ENCODE measurements around the gene SNRPB. TPM values are rescaled to one million over a fixed set of nuclear protein-coding genes. Genes with fewer than 3 reads are reported as not detected.
"Not testable (repeated sequence)": the region's sequence is repeated elsewhere in the genome, so short reads cannot be mapped to it uniquely, and the experiment has no call there.

Gene SNRPB
- total RNA-seq, 1 donor from 2014 or later, result 568 TPM

DNA sequence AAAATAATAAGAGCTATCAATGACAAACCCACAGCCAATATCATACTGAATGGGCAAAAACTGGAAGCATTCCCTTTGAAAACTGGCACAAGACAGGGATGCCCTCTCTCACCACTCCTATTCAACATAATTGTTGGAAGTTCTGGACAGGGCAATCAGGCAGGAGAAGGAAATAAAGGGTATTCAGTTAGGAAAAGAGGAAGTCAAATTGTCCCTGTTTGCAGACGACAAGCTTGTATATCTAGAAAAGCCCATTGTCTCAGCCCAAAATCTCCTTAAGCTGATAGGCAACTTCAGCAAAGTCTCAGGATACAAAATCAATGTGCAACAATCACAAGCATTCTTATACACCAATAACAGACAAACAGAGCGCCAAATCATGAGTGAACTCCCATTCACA is 34.2 kb upstream of the SNRPB start:
- not testable (repeated sequence) for DNase-seq, H3K9me3 Mint-ChIP-seq, H3K27me3 Mint-ChIP-seq, H3K27ac Mint-ChIP-seq, H3K4me3 Mint-ChIP-seq
- Mint-ChIP-seq H3K36me3 (ENCODE audit: low read depth) (peaks cover 19% of the 10 kb centered on the region), H3K4me1 (peaks cover 18% of the 10 kb centered on the region)
- intact Hi-C loops (cut with micrococcal nuclease), result loop anchor here (5.0 kb wide), 1 partner anchor 147 kb away; the partner anchor contains the start of gene NOP56

DNA sequence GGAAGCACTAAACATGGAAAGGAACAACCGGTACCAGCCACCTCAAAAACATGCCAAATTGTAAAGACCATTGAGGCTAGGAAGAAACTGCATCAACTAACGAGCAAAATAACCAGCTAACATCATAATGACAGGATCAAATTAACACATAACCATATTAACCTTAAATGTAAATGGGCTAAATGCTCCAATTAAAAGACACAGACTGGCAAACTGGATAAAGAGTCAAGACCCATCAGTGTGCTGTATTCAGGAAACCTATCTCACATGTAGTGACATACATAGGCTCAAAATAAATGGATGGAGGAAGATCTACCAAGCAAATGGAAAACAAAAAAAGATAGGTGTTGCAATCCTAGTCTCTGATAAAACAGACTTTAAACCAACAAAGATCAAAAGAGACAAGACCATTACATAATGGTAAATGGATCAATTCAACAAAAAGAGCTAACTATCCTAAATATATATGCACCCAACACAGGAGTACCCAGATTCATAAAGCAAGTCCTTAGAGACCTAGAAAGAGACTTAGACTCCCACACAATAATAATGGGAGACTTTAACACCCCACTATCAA is 32.3 kb upstream of the SNRPB start:
- intact Hi-C loops (cut with micrococcal nuclease), result not testable (repeated sequence)

DNA sequence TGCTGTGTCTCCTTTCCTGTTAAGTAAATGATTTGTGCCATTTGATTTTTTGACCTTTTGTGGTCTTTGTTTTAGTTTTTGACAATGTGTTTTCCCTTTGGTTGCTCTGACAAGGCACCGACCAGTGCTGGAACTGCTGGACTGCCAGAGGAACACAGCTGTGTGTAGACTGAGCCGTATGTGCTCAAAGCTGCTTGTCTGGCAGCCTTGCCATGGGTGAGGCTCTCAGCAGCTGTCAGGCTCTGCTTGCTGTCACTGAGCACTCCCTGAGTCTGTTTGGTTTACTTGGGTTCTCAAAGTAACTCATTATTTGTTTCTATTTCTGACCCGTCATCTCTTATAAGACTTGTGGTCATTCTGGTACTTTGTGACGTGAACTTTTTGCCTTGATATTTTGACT is 15.1 kb upstream of the SNRPB start:
- no peak overlapping the region for H3K27ac Mint-ChIP-seq
- no peak overlapping the region for H3K4me3 Mint-ChIP-seq
- peaks cover 63% of the 10 kb centered on the region for H3K36me3 Mint-ChIP-seq (ENCODE audit: low read depth)
- no peaks in the 10 kb centered on the region for H3K4me1 Mint-ChIP-seq
- H3K27me3 Mint-ChIP-seq, result no peaks in the 10 kb centered on the region
- intact Hi-C loops (cut with micrococcal nuclease), result no loop called here
- no peak for DNase-seq
- H3K9me3 Mint-ChIP-seq, result no peaks in the 10 kb centered on the region

More for the DNA sequence above, 32.3 kb upstream of the SNRPB start:
- H3K27ac Mint-ChIP-seq, DNase-seq, H3K4me3 Mint-ChIP-seq, H3K9me3 Mint-ChIP-seq, H3K27me3 Mint-ChIP-seq: not testable (repeated sequence)
- Mint-ChIP-seq H3K36me3 (ENCODE audit: low read depth) (peaks cover 22% of the 10 kb centered on the region), H3K4me1 (peaks cover 14% of the 10 kb centered on the region)

DNA sequence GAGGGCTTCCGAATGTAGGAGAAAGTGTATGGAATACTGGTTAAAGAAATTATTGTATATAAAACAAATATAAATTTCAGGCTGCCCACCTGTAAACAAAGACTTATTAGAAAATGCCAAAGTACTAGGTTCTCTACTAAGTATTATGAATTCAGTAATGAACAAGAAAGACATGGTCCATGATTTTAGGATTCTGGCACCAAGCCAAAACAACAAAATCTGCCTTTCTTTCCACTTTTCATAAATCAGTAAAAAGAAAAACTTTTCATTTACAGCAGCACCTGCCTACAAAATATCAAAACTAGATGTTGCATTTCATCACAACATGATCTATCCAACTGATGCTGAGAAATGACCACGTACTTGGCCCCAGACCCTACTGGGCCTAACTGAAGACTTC is 14.5 kb upstream of the SNRPB start:
- DNase-seq, result no peak
- Mint-ChIP-seq H3K27me3 (no peaks in the 10 kb centered on the region), H3K27ac (no peak overlapping the region), H3K36me3 (ENCODE audit: low read depth) (peaks cover 68% of the 10 kb centered on the region), H3K4me1 (no peaks in the 10 kb centered on the region), H3K9me3 (no peaks in the 10 kb centered on the region), H3K4me3 (no peak overlapping the region)
- intact Hi-C loops (cut with micrococcal nuclease), result no loop called here

DNA sequence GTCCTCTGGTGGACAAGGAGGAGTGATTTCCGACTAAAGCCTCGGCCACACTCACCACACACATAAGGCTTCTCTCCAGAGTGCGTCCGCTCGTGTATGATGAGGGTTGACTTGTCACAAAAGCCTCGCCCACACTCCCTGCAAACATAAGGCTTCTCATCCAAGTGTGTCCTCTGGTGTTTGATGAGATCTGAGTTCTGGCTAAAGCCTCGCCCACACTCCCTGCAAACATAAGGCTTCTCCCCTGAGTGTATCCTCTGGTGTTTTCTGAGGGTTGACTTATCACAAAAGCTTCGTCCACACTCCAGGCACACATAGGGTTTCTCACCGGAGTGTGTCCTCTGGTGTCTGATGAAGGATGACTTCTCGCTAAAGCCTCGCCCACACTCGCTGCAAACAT is 12.9 kb upstream of the SNRPB start:
- Mint-ChIP-seq H3K27ac (no peak overlapping the region), H3K27me3 (no peaks in the 10 kb centered on the region)
- intact Hi-C loops (cut with micrococcal nuclease), result no loop called here

DNA sequence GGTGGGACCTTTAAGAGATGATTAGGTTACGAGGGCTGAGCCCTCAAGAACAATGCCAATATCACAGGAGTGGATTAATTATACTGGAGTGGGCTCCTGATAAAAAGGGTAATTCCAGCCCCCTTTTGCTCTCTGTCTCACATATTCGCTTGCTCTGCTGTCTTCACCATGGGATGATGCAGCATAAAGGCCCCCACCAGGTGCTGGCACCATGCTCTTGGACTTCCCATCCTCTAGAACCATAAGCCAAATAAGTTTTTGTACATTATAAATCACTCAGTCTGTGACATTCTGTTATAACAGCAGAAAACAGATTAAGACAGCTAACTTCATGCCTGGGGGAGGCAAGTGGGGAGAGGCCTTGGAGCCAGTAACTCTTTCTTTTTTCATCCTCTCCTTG is 9.8 kb upstream of the SNRPB start:
- H3K36me3 Mint-ChIP-seq (ENCODE audit: low read depth), result peaks cover 53% of the 10 kb centered on the region
- intact Hi-C loops (cut with micrococcal nuclease), result no loop called here
- H3K4me1 Mint-ChIP-seq, result no peaks in the 10 kb centered on the region
- DNase-seq, result no peak
- no peak overlapping the region for H3K4me3 Mint-ChIP-seq
- H3K27me3 Mint-ChIP-seq, result no peaks in the 10 kb centered on the region
- no peaks in the 10 kb centered on the region for H3K9me3 Mint-ChIP-seq
- H3K27ac Mint-ChIP-seq, result no peak overlapping the region

More for the DNA sequence above, 12.9 kb upstream of the SNRPB start:
- H3K4me1 Mint-ChIP-seq, result no peaks in the 10 kb centered on the region
- no peaks in the 10 kb centered on the region for H3K9me3 Mint-ChIP-seq
- H3K4me3 Mint-ChIP-seq, result no peak overlapping the region
- DNase-seq, result no peak
- H3K36me3 Mint-ChIP-seq (ENCODE audit: low read depth), result peaks cover 66% of the 10 kb centered on the region

DNA sequence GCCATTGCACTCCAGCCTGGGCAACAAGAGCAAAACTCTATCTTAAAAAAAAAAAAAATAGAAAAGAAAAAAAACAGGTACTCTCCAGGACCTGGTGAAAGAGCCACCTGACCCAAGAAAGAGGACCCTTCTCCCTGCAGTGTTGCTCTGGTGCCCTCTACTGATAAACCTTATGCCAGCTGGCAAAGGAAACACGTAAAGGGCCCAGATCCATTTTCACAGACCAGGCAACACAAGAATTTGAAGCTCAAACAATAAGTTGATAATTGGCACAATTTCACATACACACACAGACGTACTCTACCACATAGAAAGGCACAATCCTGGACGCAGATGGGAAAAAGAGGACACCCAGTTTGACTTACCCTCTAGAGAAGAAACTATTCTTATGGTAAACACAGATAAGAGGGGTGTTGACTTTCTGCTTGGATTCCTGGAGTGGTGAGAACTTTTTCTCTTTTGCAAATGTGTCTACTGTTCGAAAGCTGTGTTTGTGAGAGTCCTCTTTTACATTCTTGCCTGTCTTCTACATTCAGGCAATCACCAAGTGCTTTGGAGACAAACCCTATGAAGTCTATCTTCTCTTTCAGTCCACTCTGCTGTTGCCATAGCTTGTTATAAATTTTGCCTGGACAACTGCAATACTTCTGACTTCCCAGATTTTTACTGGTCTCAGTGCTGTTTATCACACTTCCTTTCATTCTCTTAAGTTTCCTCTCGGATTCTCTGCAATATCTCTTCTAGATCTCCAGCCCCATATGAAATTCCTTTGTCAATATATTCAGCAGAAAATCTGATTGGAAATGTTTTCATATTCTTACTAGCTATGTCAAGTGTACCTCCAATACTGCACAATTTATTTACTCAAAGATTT is 6.4 kb upstream of the SNRPB start:
- Mint-ChIP-seq H3K4me3 (no peak overlapping the region), H3K27ac (no peak overlapping the region), H3K27me3 (no peaks in the 10 kb centered on the region), H3K36me3 (ENCODE audit: low read depth) (peaks cover 38% of the 10 kb centered on the region), H3K9me3 (peaks cover 5% of the 10 kb centered on the region), H3K4me1 (peaks cover 9% of the 10 kb centered on the region)
- intact Hi-C loops (cut with micrococcal nuclease), result no loop called here
- no peak for DNase-seq

DNA sequence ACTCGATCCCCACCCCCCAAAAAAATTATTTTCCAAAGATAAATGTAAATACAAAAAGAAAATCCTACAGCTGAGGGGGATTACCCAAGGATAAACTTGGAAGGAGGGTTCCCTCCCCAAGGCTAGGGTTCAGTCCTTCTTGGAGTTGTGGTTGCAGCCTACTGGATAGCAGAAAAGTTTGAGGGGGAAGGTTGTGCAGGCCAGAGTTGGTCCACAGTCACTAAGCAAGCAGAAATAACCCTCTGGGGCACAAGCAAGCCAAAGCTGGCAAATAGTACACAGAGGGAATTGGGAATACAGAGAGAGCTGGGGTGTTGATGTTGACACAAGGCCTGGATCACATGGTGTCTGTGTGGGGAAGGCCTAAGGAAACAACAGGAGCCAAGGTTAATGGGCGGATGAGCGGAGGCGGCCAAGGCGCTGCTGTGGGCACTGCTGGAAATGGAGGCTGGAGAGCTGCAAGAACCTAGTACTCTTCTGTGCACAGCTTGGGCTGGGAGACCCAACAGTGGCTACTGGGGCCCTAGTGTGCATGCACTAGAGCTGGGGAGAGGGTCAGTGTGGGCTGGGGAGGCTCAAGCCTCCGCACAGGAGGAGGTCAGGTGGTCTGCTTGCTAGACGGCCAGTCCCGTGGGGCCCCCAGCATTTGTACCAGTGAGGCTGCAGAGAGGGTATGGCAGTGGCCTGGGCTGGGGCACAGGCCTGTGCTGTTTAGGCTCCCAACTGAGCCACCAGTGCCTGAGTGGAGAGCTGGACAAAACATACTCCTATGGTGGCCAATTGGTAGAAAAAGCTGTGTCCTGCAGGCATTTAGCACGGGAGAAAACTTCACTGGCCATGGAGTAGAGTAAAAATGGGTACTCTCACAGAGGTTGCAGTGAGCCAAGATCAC is 5.5 kb upstream of the SNRPB start:
- peaks cover 6% of the 10 kb centered on the region for H3K9me3 Mint-ChIP-seq
- no peaks in the 10 kb centered on the region for H3K27me3 Mint-ChIP-seq
- H3K4me1 Mint-ChIP-seq, result peaks cover 10% of the 10 kb centered on the region
- DNase-seq, result no peak
- H3K27ac Mint-ChIP-seq, result no peak overlapping the region
- H3K36me3 Mint-ChIP-seq (ENCODE audit: low read depth), result peaks cover 37% of the 10 kb centered on the region
- H3K4me3 Mint-ChIP-seq, result no peak overlapping the region
- intact Hi-C loops (cut with micrococcal nuclease), result no loop called here

DNA sequence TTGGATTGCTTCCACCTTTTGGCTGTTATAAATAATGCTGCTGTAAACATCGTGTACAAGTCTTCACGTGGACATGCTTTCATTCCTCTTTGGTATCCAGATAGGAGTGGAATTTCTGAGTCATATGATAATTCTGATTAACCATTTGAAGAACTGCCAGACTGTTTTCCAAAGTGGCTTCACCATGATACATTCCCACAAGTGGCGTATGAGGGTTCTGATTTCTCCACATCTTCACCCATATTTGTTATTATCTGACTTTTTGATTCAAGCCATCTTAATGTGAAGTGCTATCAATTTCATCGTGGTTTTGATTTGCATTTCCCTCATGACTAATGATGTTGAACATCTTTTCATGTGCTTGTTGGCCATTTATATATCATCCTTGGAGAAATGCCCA is 2.9 kb upstream of the SNRPB start:
- Mint-ChIP-seq H3K4me3 (no peak overlapping the region), H3K4me1 (peaks cover 29% of the 10 kb centered on the region), H3K27me3 (no peaks in the 10 kb centered on the region), H3K27ac (no peak overlapping the region), H3K36me3 (ENCODE audit: low read depth) (peaks cover 45% of the 10 kb centered on the region), H3K9me3 (peaks cover 6% of the 10 kb centered on the region)
- no peak for DNase-seq
- intact Hi-C loops (cut with micrococcal nuclease), result loop anchor here (5.0 kb wide), 2 partner anchors 369 to 684 kb away; partner anchors contain the start of genes FASTKD5, PCED1A, UBOX5 and VPS16

DNA sequence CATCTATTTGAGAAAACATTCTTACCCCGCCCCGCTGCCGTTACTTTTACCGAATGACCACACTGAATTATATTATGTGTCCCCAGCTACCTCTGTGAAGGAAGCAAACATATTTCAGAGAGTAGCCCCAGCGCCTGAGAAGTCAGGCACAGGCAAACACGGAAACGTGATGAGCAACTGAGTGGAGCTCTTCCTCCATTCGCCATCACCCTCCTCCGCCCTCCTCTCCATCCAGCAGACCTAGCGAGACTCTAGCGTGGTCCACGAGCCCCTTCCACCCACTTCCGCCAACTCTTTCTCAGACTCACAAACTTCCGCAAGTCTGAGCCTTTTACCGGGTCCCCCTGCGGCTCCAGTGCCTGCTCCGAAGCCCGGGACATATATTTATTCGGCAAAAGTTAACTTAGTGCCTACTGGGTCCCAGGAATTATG is 582 bp downstream of the SNRPB start:
- H3K27ac Mint-ChIP-seq, result peak overlapping the region; percentile 100
- peaks cover 65% of the 10 kb centered on the region for H3K36me3 Mint-ChIP-seq (ENCODE audit: low read depth)
- intact Hi-C loops (cut with micrococcal nuclease), result loop anchor here (1.0 to 5.0 kb wide), 7 partner anchors 39 to 687 kb away; partner anchors contain the start of genes FASTKD5, NOP56, PCED1A and UBOX5
- DNase-seq, result peak; percentile 90
- H3K27me3 Mint-ChIP-seq, result no peaks in the 10 kb centered on the region
- H3K4me1 Mint-ChIP-seq, result peaks cover 49% of the 10 kb centered on the region
- peak overlapping the region; percentile 100 for H3K4me3 Mint-ChIP-seq
- H3K9me3 Mint-ChIP-seq, result peaks cover 6% of the 10 kb centered on the region

DNA sequence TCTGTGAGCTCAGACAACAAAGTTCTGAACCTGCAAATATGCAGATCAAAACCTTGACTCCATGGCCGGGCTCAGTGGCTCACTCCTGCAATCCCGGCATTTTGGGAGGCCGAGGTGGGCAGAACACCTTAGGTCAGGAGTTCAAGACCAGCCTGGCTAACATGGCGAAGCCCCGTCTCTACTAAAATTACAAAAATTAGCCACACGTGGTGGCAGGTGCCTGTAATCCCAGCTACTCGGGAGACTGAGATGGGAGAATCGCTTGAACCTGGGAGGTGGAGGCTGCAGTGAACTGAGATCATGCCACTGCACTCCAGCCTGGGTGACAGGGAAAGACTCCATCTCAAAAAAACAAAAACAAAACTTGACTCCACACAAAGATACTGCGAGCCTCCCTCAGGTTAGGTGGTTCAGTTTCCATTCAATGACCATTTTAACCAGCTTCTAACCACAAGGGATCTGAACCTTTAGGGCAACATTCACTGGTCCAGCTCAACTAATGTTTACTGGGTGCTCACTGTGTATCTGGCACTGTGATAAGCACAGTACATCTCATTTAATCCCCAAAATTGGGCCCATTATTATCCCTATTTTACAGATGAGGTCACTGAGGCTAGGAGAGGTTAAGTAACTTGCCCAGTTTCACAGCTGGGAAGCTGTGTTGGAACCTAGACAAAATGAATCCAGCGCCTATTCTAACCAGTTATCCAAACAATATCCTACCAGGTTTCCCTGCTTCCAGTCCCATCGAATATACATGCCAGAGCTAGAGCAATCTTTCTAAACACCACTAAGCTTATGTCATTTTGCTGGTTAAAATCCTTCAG is 1.8 kb downstream of the SNRPB start:
- intact Hi-C loops (cut with micrococcal nuclease), result no loop called here
- Mint-ChIP-seq H3K9me3 (peaks cover 6% of the 10 kb centered on the region), H3K27ac (peak overlapping the region; percentile 62), H3K4me3 (peak overlapping the region; percentile 100), H3K4me1 (peaks cover 52% of the 10 kb centered on the region), H3K36me3 (ENCODE audit: low read depth) (peaks cover 77% of the 10 kb centered on the region), H3K27me3 (no peaks in the 10 kb centered on the region)
- no peak for DNase-seq

DNA sequence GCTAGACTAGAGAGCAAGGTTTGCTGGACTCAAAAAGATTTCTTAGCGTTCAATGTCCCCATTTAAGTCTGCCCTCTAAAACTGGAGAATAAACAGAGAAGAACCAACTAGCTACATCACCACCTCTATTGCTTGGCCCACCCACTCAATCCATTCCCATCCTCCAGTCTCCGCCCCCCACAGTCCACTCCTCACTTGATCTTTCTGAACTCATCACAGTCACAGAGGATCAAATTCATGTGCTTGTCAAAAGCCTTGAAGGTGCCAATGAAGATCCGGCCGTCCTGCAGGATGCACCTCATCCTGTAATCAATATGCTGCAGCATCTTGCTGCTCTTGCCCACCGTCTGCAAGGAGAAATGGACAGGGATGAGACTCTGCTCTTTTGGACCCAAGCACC is 3.2 kb downstream of the SNRPB start:
- Mint-ChIP-seq H3K4me3 (peak overlapping the region; percentile 100), H3K9me3 (peaks cover 6% of the 10 kb centered on the region), H3K27me3 (no peaks in the 10 kb centered on the region), H3K27ac (peak overlapping the region; percentile 78), H3K36me3 (ENCODE audit: low read depth) (peaks cover 85% of the 10 kb centered on the region), H3K4me1 (peaks cover 53% of the 10 kb centered on the region)
- intact Hi-C loops (cut with micrococcal nuclease), result no loop called here
- no peak for DNase-seq

DNA sequence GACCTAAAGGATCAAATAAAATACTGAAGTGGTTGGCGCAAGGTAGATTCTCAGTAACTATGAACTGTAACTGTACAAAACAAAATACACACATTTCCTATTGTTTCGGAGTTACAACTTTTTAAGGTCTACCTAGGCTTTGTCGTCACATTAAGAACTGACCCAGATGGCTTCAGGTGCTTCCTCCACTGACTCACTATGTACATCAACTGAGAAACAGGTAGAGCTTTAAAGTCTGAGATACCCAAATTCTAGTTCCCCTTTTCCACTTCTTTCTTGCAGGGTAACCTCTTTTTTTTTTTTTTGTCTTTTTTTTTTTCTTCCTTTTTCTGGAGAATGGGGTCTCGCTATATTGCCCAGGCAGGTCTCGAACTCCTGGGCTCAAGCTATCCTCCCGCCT is 5.5 kb downstream of the SNRPB start:
- Mint-ChIP-seq H3K9me3 (no peaks in the 10 kb centered on the region), H3K4me1 (peaks cover 50% of the 10 kb centered on the region), H3K27me3 (no peaks in the 10 kb centered on the region), H3K36me3 (ENCODE audit: low read depth) (peaks cover 89% of the 10 kb centered on the region), H3K4me3 (no peak overlapping the region), H3K27ac (no peak overlapping the region)
- intact Hi-C loops (cut with micrococcal nuclease), result no loop called here
- no peak for DNase-seq

All from activated CD4-positive, alpha-beta T cell treated with anti-CD3 and anti-CD28 coated beads, Interleukin-2, amount 10 ng/mL, durations not matched to agents 24 days and 14 days (primary cell).